Astrocyte (in vitro differentiated cells and primary cell): ENCODE results near the gene FYN.

Experiments
- EZH2 ChIP-seq: IDR thresholded peaks from 2 replicates; pipeline ENCODE4 v1.6.1; 2012; ENCODE audit warnings: mild to moderate bottlenecking, low read length, inconsistent platforms; ENCODE audit not compliant: insufficient read depth
- TF ChIP-seq, protein P1 (sequence below): IDR thresholded peaks from 2 replicates; pipeline ENCODE4 v1.5.1; 2011; ENCODE audit warnings: low read depth, mild to moderate bottlenecking, inconsistent platforms, low read length, moderate library complexity; ENCODE audit not compliant: insufficient read depth

DNA sequence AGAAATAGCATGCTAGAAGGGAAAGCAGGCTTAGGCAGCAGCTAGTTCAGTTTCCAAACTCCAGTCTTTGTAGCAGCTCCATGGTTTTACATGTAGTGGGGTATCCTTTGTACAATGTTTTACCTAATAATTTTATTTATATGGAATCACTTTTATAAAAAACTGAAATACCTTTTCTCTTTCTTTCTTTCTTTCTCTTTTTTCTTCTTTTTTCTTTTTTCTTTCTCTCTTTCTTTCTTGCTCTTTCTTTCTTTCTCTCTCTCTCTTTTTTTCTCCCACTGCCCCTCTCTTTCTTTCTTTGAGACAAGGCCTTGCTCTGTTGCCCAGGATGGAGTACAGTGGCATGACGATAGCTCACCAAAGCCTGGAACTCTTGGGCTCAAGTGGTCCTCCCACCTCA, 41.4 kb upstream of the FYN start:
- TF ChIP-seq, protein P1, sequence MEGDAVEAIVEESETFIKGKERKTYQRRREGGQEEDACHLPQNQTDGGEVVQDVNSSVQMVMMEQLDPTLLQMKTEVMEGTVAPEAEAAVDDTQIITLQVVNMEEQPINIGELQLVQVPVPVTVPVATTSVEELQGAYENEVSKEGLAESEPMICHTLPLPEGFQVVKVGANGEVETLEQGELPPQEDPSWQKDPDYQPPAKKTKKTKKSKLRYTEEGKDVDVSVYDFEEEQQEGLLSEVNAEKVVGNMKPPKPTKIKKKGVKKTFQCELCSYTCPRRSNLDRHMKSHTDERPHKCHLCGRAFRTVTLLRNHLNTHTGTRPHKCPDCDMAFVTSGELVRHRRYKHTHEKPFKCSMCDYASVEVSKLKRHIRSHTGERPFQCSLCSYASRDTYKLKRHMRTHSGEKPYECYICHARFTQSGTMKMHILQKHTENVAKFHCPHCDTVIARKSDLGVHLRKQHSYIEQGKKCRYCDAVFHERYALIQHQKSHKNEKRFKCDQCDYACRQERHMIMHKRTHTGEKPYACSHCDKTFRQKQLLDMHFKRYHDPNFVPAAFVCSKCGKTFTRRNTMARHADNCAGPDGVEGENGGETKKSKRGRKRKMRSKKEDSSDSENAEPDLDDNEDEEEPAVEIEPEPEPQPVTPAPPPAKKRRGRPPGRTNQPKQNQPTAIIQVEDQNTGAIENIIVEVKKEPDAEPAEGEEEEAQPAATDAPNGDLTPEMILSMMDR: no peak
- no peak for TF ChIP-seq EZH2
